ENCODE data around the gene RIBC1. TPM values are rescaled to one million over a fixed set of nuclear protein-coding genes. Genes with fewer than 3 reads are reported as not detected.
A peak's percentile ranks its signal among the peaks of the same experiment; 100 is the strongest.

Gene RIBC1
- total and polyA plus RNA-seq, 9 of the 15 experiments (the other 6 are each of a cell fraction or from before 2014, with no cell fraction given): 0.07 to 0.51 (median 0.44) TPM

GRCh38 chrX:53422086-53422860, 400 bp upstream of the RIBC1 start, which contains the start of gene SMC1A (continued):
- TF ChIP-seq, protein P1, sequence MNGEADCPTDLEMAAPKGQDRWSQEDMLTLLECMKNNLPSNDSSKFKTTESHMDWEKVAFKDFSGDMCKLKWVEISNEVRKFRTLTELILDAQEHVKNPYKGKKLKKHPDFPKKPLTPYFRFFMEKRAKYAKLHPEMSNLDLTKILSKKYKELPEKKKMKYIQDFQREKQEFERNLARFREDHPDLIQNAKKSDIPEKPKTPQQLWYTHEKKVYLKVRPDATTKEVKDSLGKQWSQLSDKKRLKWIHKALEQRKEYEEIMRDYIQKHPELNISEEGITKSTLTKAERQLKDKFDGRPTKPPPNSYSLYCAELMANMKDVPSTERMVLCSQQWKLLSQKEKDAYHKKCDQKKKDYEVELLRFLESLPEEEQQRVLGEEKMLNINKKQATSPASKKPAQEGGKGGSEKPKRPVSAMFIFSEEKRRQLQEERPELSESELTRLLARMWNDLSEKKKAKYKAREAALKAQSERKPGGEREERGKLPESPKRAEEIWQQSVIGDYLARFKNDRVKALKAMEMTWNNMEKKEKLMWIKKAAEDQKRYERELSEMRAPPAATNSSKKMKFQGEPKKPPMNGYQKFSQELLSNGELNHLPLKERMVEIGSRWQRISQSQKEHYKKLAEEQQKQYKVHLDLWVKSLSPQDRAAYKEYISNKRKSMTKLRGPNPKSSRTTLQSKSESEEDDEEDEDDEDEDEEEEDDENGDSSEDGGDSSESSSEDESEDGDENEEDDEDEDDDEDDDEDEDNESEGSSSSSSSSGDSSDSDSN (IDR thresholded peaks at IDR 0.05; ENCODE audit: borderline replicate concordance in 1 of 2, low read depth in 2 of 2, low read length in 2 of 2): peak in 1 of 2 experiments; percentile 69; a peak in 1 of 4 replicates
- no peak for TF ChIP-seq CBX2 (IDR thresholded peaks at IDR 0.05; ENCODE audit: insufficient read depth, low read length, poor library complexity, severe bottlenecking)
- peak; percentile 75 for TF ChIP-seq PML (IDR thresholded peaks at IDR 0.05; ENCODE audit: low read length)
- peak; percentile 23 for TF ChIP-seq MEIS2 (IDR thresholded peaks at IDR 0.05; ENCODE audit: partially characterized antibody)
- TF ChIP-seq, protein P2, sequence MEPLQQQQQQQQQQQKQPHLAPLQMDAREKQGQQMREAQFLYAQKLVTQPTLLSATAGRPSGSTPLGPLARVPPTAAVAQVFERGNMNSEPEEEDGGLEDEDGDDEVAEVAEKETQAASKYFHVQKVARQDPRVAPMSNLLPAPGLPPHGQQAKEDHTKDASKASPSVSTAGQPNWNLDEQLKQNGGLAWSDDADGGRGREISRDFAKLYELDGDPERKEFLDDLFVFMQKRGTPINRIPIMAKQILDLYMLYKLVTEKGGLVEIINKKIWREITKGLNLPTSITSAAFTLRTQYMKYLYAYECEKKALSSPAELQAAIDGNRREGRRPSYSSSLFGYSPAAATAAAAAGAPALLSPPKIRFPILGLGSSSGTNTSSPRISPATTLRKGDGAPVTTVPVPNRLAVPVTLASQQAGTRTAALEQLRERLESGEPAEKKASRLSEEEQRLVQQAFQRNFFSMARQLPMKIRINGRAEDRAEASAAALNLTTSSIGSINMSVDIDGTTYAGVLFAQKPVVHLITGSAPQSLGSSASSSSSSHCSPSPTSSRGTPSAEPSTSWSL (CRISPR knock-in tag; IDR thresholded peaks at IDR 0.05; ENCODE audit: borderline replicate concordance): no peak
- TF ChIP-seq SIN3A (IDR thresholded peaks at IDR 0.05; ENCODE audit: borderline replicate concordance in 2 of 2, control insufficient read depth in 1 of 2, low read depth in 2 of 2, low read length in 2 of 2): peak; percentile 21 to 53; a peak in 1 of 4 replicates
- no peak for TF ChIP-seq HMG20A (CRISPR knock-in tag; conservative IDR thresholded peaks at IDR 0.05)
- TF ChIP-seq SRF (CRISPR knock-in tag; IDR thresholded peaks at IDR 0.05): peak in 1 of 2 experiments; percentile 57; a peak in 1 of 4 replicates
- TF ChIP-seq CREB3 (tag; conservative IDR thresholded peaks at IDR 0.05; ENCODE audit: low read depth): no peak
- no peak for TF ChIP-seq BRCA1 (IDR thresholded peaks at IDR 0.05)
- no peak for TF ChIP-seq BRCA1 (CRISPR knock-in tag; IDR thresholded peaks at IDR 0.05)
- no peak for TF ChIP-seq NR2C2 (CRISPR knock-in tag; IDR thresholded peaks at IDR 0.05)
- peak; percentile 57; the same call in 1 of the 2 replicates for TF ChIP-seq NR2C2 (tag; IDR thresholded peaks at IDR 0.05)
- TF ChIP-seq SMARCE1 (IDR thresholded peaks at IDR 0.05): no peak
- TF ChIP-seq, protein P3, sequence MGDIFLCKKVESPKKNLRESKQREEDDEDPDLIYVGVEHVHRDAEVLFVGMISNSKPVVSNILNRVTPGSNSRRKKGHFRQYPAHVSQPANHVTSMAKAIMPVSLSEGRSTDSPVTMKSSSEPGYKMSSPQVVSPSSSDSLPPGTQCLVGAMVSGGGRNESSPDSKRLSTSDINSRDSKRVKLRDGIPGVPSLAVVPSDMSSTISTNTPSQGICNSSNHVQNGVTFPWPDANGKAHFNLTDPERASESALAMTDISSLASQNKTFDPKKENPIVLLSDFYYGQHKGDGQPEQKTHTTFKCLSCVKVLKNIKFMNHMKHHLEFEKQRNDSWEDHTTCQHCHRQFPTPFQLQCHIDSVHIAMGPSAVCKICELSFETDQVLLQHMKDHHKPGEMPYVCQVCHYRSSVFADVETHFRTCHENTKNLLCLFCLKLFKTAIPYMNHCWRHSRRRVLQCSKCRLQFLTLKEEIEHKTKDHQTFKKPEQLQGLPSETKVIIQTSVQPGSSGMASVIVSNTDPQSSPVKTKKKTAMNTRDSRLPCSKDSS (IDR thresholded peaks at IDR 0.05; ENCODE audit: low read depth, partially characterized antibody): no peak
- no peak for TF ChIP-seq NFATC3 (IDR thresholded peaks at IDR 0.05)
- no peak for TF ChIP-seq HNRNPL (IDR thresholded peaks at IDR 0.05; ENCODE audit: low read depth, low read length)
- TF ChIP-seq COPS2 (conservative IDR thresholded peaks at IDR 0.05): no peak
- no peak for TF ChIP-seq ERF (CRISPR knock-in tag; IDR thresholded peaks at IDR 0.05)
- TF ChIP-seq PRPF4 (IDR thresholded peaks at IDR 0.05; ENCODE audit: insufficient read depth, low read depth, low read length, poor library complexity, severe bottlenecking): peak; percentile 78
- TF ChIP-seq KLF6 (CRISPR knock-in tag; IDR thresholded peaks at IDR 0.05; ENCODE audit: borderline replicate concordance): no peak
